K562 (cell line): Measurements from ENCODE around the gene LMBR1L. TPM values are rescaled to one million over a fixed set of nuclear protein-coding genes. Genes with fewer than 3 reads are reported as not detected.

Experiments
- ATF3 ChIP-seq, 2 experiments: fragments of 450-650 bp in 1 of 2; sonication (generic) in 1 of 2; formaldehyde crosslinking in 1 of 2; IDR thresholded peaks in 1 of 2; conservative IDR thresholded peaks in 1 of 2; 2 replicates each; pipeline versions ENCODE4 v1.6.1 to v1.8.1; 2016 to 2023; ENCODE audit warnings: mild to moderate bottlenecking in 2 of 2, moderate library complexity in 2 of 2, inconsistent platforms in 1 of 2, missing genetic modification reagents in 1 of 2
- FOXA1 ChIP-seq: fragments of 450-650 bp; IDR thresholded peaks from 2 replicates; pipeline ENCODE4 v1.6.1; 2016; ENCODE audit warnings: mild to moderate bottlenecking, borderline replicate concordance
- FOXK1 ChIP-seq: sonication (generic); formaldehyde crosslinking; IDR thresholded peaks from 2 replicates; pipeline ENCODE4 v1.8.0; 2022; ENCODE audit warnings: missing genetic modification reagents, mild to moderate bottlenecking, borderline replicate concordance
- FOXO4 ChIP-seq: fragments of 450-650 bp; formaldehyde crosslinking; IDR thresholded peaks from 2 replicates; pipeline ENCODE4 v1.4.0; 2020; ENCODE audit warnings: mild to moderate bottlenecking, moderate library complexity
- HDAC1 ChIP-seq, 2 experiments: fragments of 450-650 bp; IDR thresholded peaks; 2 replicates each; pipeline ENCODE4 v1.6.1; 2016 to 2017; ENCODE audit warnings: inconsistent platforms in 1 of 2, mild to moderate bottlenecking in 1 of 2, moderate library complexity in 1 of 2
- PTBP1 ChIP-seq: fragments of 200-400 bp; formaldehyde crosslinking; IDR thresholded peaks from 2 replicates; pipeline ENCODE4 v1.6.1; 2017; ENCODE audit warnings: low read depth, low read length
- STAG1 ChIP-seq: sonication (generic); formaldehyde crosslinking; IDR thresholded peaks from 2 replicates; pipeline ENCODE4 v1.5.0; 2020; ENCODE audit warnings: missing genetic modification reagents, borderline replicate concordance
- YY1 ChIP-seq, 3 experiments: IDR thresholded peaks; 2 replicates each; pipeline ENCODE4 v1.6.1; 2011; ENCODE audit warnings: low read length in 2 of 3, mild to moderate bottlenecking in 2 of 3, moderate library complexity in 2 of 3, borderline replicate concordance in 1 of 3, control low read depth in 1 of 3, low read depth in 1 of 3; ENCODE audit not compliant: insufficient read depth in 3 of 3, insufficient replicate concordance in 2 of 3, control insufficient read depth in 1 of 3, insufficient read length in 1 of 3; ENCODE audit errors: extremely low read depth in 1 of 3
- ZNF778 ChIP-seq: fragments of 450-650 bp; formaldehyde crosslinking; IDR thresholded peaks from 2 replicates; pipeline ENCODE4 v1.4.0; 2020; ENCODE audit warnings: mild to moderate bottlenecking, moderate library complexity
- polyA plus RNA-seq, 8 experiments: library from polyadenylated mRNA; depleted of rRNA in 4 of 8; stranded (reverse) in 5 of 8; unstranded in 3 of 8; fragments of >200 nt; fragmentation: Nextera tagmentation in 2 of 8; fragmentation: Illumina TruSeq in 1 of 8; extraction: Ambion mirVana in 2 of 8; extraction: Trizol in 1 of 8; gene quantifications; 2 replicates each; pipeline versions ENCODE4 v1.2.1 to v1.2.3, GENCODE V29; 2011 to 2014; ENCODE audit warnings: inconsistent platforms in 1 of 8, missing spikeins in 1 of 8
- total RNA-seq, 7 experiments: library from RNA; depleted of rRNA in 6 of 7; stranded (reverse); fragments of >200 nt in 6 of 7; fragmentation: Illumina TruSeq in 2 of 7; extraction: Trizol in 2 of 7; gene quantifications; 2 replicates each; pipeline versions ENCODE4 v1.2.1 to v1.2.3, GENCODE V29; 2011 to 2021; ENCODE audit warnings: low replicate concordance in 1 of 7
- TF ChIP-seq, protein P1 (sequence below): fragments of 450-650 bp; IDR thresholded peaks from 2 replicates; pipeline ENCODE4 v1.6.1; 2016; ENCODE audit warnings: borderline replicate concordance

LMBR1L gene
- total and polyA plus RNA-seq, 9 of the 15 experiments (the other 6 are each of a cell fraction or from before 2014, with no cell fraction given) = 2.5 to 57.0 (median 31.1) TPM

DNA sequence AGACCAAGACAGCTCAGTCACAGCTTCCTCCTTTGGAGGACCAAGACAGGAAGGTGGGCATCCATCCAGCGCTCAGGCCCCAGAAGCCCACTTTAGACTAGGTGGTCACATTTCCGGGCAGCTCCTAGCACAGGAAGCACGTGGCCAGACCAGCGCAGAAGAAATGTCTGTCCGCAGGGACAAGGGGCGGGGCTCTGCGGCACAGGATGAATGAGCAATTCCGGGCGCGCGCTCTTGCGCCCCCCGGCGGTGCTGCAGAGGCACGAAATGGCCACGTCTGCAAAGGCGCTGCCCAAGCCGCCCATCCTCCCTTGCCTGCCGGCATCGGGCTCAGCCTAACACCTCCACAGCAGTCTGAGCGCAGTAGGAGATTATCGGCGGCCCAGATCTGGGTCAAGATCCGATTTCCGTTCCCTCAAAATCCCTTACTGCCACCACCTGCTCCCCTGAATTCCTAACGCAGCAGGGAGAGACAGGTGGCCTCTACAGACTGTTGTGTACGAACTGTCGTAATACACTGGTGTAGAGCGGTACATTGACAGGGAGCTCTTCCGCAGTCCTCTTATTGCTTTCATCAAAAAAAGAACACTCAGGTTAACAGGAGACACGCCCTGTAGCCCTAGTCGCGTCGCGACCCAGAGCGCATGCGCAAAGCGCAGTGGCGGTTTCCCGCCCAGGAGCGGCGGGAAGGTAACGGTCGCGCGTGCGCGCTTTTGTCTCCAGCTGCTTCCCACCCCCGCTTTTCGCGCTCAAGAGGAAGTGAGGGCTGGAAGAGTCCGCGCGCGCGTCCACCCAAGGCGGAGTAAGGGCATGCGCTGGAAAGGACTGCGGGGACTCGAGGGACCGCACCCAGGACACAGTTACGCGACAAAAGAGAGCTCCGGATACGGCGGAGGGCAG is 19.8 kb upstream of the LMBR1L start (continued):
- TF ChIP-seq FOXO4 (CRISPR knock-in tag) = no peak
- no peak for TF ChIP-seq FOXA1
- peak; percentile 50 to 99; a peak in 3 of 4 replicates for TF ChIP-seq HDAC1 (IDR thresholded peaks at IDR 0.05)
- TF ChIP-seq PTBP1 = peak; percentile 53; the same call in 1 of the 2 replicates
- no peak for TF ChIP-seq STAG1 (CRISPR knock-in tag)
- TF ChIP-seq ATF3 (IDR thresholded peaks at IDR 0.05) = no peak
- peak; percentile 8; the same call in 1 of the 2 replicates for TF ChIP-seq ATF3 (CRISPR knock-in tag; conservative IDR thresholded peaks at IDR 0.05)
- peak; percentile 35 to 86 (median 85) for TF ChIP-seq YY1 (IDR thresholded peaks at IDR 0.05; ENCODE audit: borderline replicate concordance in 1 of 3, control insufficient read depth in 1 of 3, extremely low read depth in 1 of 3, insufficient read depth in 3 of 3, insufficient read length in 1 of 3, insufficient replicate concordance in 2 of 3, low read depth in 1 of 3, low read length in 2 of 3)
- TF ChIP-seq ZNF778 (CRISPR knock-in tag) = no peak
- peak; percentile 92 for TF ChIP-seq FOXK1 (CRISPR knock-in tag)
- TF ChIP-seq, protein P1, sequence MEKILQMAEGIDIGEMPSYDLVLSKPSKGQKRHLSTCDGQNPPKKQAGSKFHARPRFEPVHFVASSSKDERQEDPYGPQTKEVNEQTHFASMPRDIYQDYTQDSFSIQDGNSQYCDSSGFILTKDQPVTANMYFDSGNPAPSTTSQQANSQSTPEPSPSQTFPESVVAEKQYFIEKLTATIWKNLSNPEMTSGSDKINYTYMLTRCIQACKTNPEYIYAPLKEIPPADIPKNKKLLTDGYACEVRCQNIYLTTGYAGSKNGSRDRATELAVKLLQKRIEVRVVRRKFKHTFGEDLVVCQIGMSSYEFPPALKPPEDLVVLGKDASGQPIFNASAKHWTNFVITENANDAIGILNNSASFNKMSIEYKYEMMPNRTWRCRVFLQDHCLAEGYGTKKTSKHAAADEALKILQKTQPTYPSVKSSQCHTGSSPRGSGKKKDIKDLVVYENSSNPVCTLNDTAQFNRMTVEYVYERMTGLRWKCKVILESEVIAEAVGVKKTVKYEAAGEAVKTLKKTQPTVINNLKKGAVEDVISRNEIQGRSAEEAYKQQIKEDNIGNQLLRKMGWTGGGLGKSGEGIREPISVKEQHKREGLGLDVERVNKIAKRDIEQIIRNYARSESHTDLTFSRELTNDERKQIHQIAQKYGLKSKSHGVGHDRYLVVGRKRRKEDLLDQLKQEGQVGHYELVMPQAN = peak; percentile 99
